GM12878 (cell line): ENCODE data around the gene ULBP2.

Source experiments
- TF ChIP-seq, protein P1 (sequence below), 3 experiments: IDR thresholded peaks in 2 of 3; conservative IDR thresholded peaks in 1 of 3; 2 replicates each; pipeline ENCODE4 v1.5.1; 2011; ENCODE audit warnings: low read depth in 3 of 3, low read length in 3 of 3, mild to moderate bottlenecking in 3 of 3, control low read depth in 2 of 3, moderate library complexity in 2 of 3, inconsistent platforms in 1 of 3, mixed read lengths in 1 of 3; ENCODE audit not compliant: control insufficient read depth in 2 of 3, insufficient read depth in 1 of 3; ENCODE audit errors: extremely low read depth in 1 of 3
- TF ChIP-seq, protein P2 (sequence below): fragments of 450-650 bp; IDR thresholded peaks from 2 replicates; pipeline ENCODE4 v1.6.1; 2017; ENCODE audit warnings: mild to moderate bottlenecking, moderate library complexity

DNA sequence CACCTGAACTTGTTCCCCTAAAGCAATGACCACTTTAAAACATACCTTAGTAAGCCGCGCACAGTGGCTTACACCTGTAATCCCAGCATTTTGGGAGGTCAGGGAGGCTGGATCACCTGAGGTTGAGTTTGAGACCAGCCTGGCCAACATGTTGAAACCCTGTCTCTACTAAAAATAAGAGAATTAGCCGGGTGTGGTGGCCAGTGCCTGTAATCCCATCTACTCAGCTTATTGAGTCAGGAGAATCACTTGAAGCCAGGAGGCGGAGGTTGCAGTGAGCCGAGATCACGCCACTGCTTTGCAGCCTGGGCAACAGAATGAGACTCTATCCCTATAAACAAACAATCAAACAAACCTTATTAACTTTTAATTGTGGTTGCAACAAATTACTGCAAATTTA is 42.3 kb upstream of the ULBP2 start:
- TF ChIP-seq, protein P1, sequence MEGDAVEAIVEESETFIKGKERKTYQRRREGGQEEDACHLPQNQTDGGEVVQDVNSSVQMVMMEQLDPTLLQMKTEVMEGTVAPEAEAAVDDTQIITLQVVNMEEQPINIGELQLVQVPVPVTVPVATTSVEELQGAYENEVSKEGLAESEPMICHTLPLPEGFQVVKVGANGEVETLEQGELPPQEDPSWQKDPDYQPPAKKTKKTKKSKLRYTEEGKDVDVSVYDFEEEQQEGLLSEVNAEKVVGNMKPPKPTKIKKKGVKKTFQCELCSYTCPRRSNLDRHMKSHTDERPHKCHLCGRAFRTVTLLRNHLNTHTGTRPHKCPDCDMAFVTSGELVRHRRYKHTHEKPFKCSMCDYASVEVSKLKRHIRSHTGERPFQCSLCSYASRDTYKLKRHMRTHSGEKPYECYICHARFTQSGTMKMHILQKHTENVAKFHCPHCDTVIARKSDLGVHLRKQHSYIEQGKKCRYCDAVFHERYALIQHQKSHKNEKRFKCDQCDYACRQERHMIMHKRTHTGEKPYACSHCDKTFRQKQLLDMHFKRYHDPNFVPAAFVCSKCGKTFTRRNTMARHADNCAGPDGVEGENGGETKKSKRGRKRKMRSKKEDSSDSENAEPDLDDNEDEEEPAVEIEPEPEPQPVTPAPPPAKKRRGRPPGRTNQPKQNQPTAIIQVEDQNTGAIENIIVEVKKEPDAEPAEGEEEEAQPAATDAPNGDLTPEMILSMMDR (IDR thresholded peaks at IDR 0.05 in 2 of 3, conservative IDR thresholded peaks at IDR 0.05 in 1 of 3; ENCODE audit: control insufficient read depth in 2 of 3, extremely low read depth in 1 of 3, insufficient read depth in 1 of 3, low read depth in 3 of 3, low read length in 3 of 3), result no peak
- TF ChIP-seq, protein P2, sequence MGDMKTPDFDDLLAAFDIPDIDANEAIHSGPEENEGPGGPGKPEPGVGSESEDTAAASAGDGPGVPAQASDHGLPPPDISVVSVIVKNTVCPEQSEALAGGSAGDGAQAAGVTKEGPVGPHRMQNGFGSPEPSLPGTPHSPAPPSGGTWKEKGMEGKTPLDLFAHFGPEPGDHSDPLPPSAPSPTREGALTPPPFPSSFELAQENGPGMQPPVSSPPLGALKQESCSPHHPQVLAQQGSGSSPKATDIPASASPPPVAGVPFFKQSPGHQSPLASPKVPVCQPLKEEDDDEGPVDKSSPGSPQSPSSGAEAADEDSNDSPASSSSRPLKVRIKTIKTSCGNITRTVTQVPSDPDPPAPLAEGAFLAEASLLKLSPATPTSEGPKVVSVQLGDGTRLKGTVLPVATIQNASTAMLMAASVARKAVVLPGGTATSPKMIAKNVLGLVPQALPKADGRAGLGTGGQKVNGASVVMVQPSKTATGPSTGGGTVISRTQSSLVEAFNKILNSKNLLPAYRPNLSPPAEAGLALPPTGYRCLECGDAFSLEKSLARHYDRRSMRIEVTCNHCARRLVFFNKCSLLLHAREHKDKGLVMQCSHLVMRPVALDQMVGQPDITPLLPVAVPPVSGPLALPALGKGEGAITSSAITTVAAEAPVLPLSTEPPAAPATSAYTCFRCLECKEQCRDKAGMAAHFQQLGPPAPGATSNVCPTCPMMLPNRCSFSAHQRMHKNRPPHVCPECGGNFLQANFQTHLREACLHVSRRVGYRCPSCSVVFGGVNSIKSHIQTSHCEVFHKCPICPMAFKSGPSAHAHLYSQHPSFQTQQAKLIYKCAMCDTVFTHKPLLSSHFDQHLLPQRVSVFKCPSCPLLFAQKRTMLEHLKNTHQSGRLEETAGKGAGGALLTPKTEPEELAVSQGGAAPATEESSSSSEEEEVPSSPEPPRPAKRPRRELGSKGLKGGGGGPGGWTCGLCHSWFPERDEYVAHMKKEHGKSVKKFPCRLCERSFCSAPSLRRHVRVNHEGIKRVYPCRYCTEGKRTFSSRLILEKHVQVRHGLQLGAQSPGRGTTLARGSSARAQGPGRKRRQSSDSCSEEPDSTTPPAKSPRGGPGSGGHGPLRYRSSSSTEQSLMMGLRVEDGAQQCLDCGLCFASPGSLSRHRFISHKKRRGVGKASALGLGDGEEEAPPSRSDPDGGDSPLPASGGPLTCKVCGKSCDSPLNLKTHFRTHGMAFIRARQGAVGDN, result no peak
